Measurements from ENCODE around the gene BEAN1. TPM values are rescaled to one million over a fixed set of nuclear protein-coding genes. Genes with fewer than 3 reads are reported as not detected.
A peak's percentile ranks its signal among the peaks of the same experiment; 100 is the strongest.

Gene BEAN1
- total and polyA plus RNA-seq, 7 donors: 0.01 to 0.08 TPM; not detected in 5

DNA sequence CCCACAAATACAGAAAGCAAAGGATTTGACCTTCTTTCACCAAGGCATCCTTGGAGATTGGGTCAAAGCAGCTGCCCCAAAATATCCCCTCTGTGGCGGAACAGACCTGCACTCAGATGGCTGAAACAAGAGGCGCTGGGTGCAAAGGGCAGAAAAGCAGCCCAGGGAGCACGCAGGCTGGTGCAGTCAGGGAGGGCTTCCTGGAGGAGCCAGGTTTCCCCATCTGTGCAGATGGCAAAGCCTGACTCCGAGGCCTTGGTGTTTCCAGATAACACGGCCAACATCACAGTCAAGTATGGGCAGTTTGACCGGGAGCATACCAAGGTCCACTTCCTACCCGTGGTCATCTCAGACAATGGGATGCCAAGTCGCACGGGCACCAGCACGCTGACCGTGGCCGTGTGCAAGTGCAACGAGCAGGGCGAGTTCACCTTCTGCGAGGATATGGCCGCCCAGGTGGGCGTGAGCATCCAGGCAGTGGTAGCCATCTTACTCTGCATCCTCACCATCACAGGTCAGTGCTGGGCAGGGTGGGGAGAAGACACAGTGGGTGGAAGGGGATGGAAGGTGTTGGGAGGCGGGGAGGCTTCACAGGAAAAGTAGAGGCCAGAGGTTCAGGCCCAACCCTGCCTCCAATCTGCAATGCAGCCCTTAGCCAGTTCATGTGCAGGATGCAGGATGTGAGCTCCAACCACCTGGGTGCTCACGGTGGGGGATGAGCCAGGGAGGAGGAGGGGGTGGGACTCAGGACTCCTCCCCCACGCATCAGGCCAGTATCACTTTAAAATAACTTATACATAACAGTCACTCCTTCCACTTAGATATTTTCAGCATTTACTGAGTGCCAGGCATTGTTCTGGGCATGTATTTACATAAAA, 26.4 kb upstream of the BEAN1 start:
- Histone ChIP-seq H3K9me3 (no peaks in the 10 kb centered on the region), H3K27ac (peak overlapping the region; percentile 4), H3K27me3 (ENCODE audit: insufficient read depth in 3 of 3, low read length in 2 of 3) (peaks cover 0 to 15% (median 0%) of the 10 kb centered on the region in 3 donors), H3K4me1 (no peaks in the 10 kb centered on the region), H3K36me3 (ENCODE audit: insufficient read depth in 1 of 2, low read depth in 1 of 2) (peaks cover 0 to 15% of the 10 kb centered on the region in 2 donors), H3K4me3 (no peak overlapping the region)
- no peak for ATAC-seq
- TF ChIP-seq CTCF (IDR thresholded peaks at IDR 0.05): no peak
- intact Hi-C loops (cut with DNase I): loop anchor here (10.0 kb wide), 2 partner anchors 204 to 354 kb away; partner anchors contain the start of genes CMTM3 (in 1 of the 2) and DYNC1LI2 (in 1 of the 2)
- DNase-seq: no peak
- WGBS, 3 donors: 78 to 88% (median 84%) methylated on average over 20 of the region's 20 CpGs

DNA sequence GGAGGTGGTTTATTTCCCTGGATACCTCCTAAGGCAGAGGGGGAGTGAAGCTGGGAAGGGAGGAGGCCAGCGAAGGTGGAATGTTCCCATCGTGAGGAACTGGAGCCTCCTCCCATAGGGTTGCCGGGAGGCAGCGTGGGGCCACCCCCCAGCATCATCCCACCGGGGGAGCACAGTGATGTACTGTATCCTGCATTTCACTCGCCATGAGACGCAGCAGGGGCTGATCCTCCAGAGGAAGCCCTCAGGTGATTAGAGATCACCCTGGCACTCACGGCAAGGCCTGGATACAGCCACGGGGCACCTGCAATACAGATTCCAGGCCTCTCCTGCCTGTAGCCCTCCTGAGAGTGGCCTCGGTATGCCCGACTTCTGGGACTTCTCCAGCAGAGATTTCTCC, 25.5 kb upstream of the BEAN1 start:
- H3K36me3 ChIP-seq (ENCODE audit: insufficient read depth in 1 of 2, low read depth in 1 of 2): peaks cover 0 to 15% of the 10 kb centered on the region in 2 donors
- ATAC-seq (no peak), DNase-seq (no peak)
- H3K27me3 ChIP-seq (ENCODE audit: insufficient read depth in 3 of 3, low read length in 2 of 3): peaks cover 0 to 19% (median 0%) of the 10 kb centered on the region in 3 donors
- no peaks in the 10 kb centered on the region for H3K9me3 ChIP-seq
- WGBS, 3 donors: 73 to 76% (median 75%) methylated on average over 11 of the region's 11 CpGs
- no peaks in the 10 kb centered on the region for H3K4me1 ChIP-seq
- no peak for TF ChIP-seq CTCF (IDR thresholded peaks at IDR 0.05)
- intact Hi-C loops (cut with DNase I): loop anchor here (10.0 kb wide), 2 partner anchors 203 to 353 kb away; partner anchors contain the start of genes CMTM3 (in 1 of the 2) and DYNC1LI2 (in 1 of the 2)
- H3K4me3 ChIP-seq: no peak overlapping the region
- H3K27ac ChIP-seq: no peak overlapping the region

GRCh38 chr16:66402166-66402565, 24.9 kb upstream of the BEAN1 start:
- ATAC-seq (no peak), DNase-seq (no peak)
- H3K27me3 ChIP-seq (ENCODE audit: insufficient read depth in 3 of 3, low read length in 2 of 3): peaks cover 0 to 19% (median 0%) of the 10 kb centered on the region in 3 donors
- intact Hi-C loops (cut with DNase I): loop anchor here (10.0 kb wide), 2 partner anchors 203 to 353 kb away; partner anchors contain the start of genes CMTM3 (in 1 of the 2) and DYNC1LI2 (in 1 of the 2)
- TF ChIP-seq CTCF (IDR thresholded peaks at IDR 0.05): no peak
- no peaks in the 10 kb centered on the region for H3K9me3 ChIP-seq
- peaks cover 0 to 15% of the 10 kb centered on the region in 2 donors for H3K36me3 ChIP-seq (ENCODE audit: insufficient read depth in 1 of 2, low read depth in 1 of 2)
- WGBS, 3 donors: 75 to 82% (median 75%) methylated on average over 8 to 12 of the region's 12 CpGs
- no peak overlapping the region for H3K27ac ChIP-seq
- H3K4me3 ChIP-seq: no peak overlapping the region
- no peaks in the 10 kb centered on the region for H3K4me1 ChIP-seq

- intact Hi-C loops (cut with DNase I): loop anchor here (10.0 kb wide), 2 partner anchors 202 to 352 kb away; partner anchors contain the start of genes CMTM3 (in 1 of the 2) and DYNC1LI2 (in 1 of the 2)
- Histone ChIP-seq H3K9me3 (no peaks in the 10 kb centered on the region), H3K27me3 (ENCODE audit: insufficient read depth in 3 of 3, low read length in 2 of 3) (peaks cover 0 to 19% (median 0%) of the 10 kb centered on the region in 3 donors), H3K36me3 (ENCODE audit: insufficient read depth in 1 of 2, low read depth in 1 of 2) (peaks cover 0 to 15% of the 10 kb centered on the region in 2 donors), H3K4me3 (no peak overlapping the region), H3K4me1 (no peaks in the 10 kb centered on the region), H3K27ac (no peak overlapping the region)
- WGBS, 3 donors: 71 to 82% (median 71%) methylated on average over 51 to 61 of the region's 61 CpGs
- no peak for DNase-seq
- ATAC-seq: no peak
- TF ChIP-seq CTCF (IDR thresholded peaks at IDR 0.05): no peak
Measured at GRCh38 chr16:66402591-66403230, 24.4 kb upstream of the BEAN1 start.
